Astrocyte (in vitro differentiated cells and primary cell): Measurements from ENCODE around the gene AKAP9.

Source experiments
- EZH2 ChIP-seq: IDR thresholded peaks from 2 replicates; pipeline ENCODE4 v1.6.1; 2012; ENCODE audit warnings: mild to moderate bottlenecking, low read length, inconsistent platforms; ENCODE audit not compliant: insufficient read depth
- TF ChIP-seq, protein P1 (sequence below): IDR thresholded peaks from 2 replicates; pipeline ENCODE4 v1.5.1; 2011; ENCODE audit warnings: low read depth, mild to moderate bottlenecking, inconsistent platforms, low read length, moderate library complexity; ENCODE audit not compliant: insufficient read depth

DNA sequence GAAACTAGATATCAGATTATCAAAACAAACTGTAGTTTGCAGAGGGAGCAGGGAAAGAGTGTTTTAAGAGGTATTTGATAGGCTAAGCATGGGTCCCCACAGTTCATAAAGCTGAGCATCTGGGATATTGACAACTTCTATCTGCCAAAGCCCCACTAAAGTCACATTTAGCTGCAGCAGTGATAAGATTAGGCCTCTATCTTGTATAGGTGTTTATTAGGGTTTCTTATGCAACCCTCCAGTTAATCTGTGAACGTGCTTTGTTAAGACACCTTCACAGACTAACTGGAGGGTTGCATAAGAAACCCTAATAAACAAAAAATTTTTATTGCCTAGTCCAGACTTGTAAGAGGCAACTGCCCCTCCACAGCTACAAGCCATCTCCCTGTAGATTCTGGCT is 115.6 kb downstream of the AKAP9 start:
- TF ChIP-seq, protein P1, sequence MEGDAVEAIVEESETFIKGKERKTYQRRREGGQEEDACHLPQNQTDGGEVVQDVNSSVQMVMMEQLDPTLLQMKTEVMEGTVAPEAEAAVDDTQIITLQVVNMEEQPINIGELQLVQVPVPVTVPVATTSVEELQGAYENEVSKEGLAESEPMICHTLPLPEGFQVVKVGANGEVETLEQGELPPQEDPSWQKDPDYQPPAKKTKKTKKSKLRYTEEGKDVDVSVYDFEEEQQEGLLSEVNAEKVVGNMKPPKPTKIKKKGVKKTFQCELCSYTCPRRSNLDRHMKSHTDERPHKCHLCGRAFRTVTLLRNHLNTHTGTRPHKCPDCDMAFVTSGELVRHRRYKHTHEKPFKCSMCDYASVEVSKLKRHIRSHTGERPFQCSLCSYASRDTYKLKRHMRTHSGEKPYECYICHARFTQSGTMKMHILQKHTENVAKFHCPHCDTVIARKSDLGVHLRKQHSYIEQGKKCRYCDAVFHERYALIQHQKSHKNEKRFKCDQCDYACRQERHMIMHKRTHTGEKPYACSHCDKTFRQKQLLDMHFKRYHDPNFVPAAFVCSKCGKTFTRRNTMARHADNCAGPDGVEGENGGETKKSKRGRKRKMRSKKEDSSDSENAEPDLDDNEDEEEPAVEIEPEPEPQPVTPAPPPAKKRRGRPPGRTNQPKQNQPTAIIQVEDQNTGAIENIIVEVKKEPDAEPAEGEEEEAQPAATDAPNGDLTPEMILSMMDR, result no peak
- no peak for TF ChIP-seq EZH2
